GM21390 (cell line): ENCODE data around the gene SREK1IP1.

ENCODE experiments used
- ATAC-seq: cut with Tn5 transposase; IDR thresholded peaks from one replicate; pipeline ENCODE4 v1.9.1; 2021; ENCODE audit not compliant: unreplicated experiment

Gene SREK1IP1

DNA sequence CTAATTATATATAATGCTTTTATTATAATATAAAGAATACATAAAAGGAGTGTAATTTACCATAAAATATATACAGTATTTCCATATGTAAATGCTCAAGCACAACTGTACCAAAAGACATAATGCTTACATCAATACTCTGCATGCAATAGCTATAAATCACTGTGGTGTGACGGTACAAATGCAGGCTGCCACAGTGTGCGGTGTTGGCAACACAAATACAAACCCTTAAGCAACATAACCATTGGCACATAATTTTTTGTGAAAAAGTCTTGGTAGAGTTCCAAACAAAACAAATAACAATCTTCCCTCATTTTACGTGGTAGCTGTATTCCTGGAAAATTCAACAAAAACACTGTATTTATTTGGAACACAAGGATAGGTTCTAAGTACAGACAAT, 80.1 kb downstream of the SREK1IP1 start:
- no peak for ATAC-seq

DNA sequence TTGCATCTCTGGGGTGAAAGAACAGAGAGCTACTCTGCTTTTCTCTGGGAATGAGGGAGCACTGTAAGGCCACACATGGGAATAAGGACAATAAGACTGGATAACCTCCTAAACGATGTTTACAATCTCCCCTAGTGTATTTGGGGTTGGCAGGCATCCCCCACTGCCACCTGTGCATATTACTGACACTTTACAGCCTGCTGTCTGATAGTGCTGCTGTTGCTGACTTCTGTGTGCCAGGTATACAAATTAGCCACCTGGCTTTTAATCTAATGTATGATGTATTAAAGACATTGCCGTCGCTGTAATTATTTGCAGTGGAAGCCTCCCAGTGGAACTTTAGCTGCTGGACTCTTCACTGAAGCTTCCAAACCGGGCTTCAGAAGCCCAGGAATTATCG, 82.6 kb downstream of the SREK1IP1 start:
- ATAC-seq = no peak

DNA sequence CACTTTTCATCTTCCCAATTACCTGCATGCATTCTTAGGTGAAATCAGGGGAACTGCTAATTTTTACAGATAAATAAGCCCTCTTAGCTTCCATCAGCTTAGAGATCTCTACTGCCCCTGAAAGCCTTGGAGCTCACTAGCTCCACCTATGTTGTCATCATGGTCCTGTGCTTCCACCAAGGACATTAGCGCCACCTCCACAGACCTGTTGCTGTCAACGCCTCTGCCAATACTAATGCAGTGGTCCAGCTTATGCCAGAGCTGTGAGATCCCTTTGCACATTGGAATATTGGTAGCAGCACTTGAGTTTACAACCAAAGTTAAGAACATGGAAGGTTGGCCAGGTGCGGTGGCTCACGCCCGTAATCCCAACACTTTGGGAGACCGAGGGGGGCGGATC, 85.9 kb downstream of the SREK1IP1 start:
- no peak for ATAC-seq

DNA sequence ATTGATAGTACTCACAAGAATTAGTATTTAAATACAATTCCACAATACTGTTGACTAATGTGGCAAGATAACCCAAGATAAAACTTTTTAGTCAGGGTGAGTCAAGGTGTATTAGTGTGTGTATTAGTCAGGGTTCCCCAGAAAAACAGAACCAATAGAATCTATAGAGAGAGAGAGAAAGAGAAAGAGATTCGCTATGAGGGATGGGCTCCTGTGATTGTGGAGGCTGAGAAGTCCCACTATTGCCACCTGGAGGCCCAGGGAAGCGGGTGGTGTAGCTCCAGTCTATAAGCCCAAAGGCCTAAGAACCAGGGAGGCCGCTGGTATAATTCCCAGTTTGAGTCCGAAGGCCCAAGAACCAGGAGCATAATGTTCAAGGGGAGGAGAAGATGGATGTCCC, 88.2 kb downstream of the SREK1IP1 start:
- ATAC-seq = no peak

DNA sequence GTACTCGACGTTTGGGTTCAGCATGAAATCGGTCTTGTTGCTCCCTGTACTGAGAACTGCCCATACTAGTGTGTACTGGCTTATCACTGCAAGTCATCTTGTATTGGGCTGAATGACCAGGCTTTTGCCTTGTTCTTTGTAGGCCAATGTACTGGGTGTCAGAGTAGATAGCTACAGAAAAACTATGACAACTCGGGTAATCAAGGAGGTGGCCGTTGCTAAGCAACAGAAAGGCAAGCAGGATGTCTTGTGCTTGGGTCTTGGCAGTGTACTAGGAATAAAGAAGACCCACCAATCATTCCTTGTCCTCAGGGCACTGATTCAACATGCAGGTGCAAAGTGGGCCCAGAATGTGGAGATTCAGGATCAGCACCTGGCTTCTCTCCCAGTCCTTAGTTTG, 90.1 kb downstream of the SREK1IP1 start:
- ATAC-seq = no peak

DNA sequence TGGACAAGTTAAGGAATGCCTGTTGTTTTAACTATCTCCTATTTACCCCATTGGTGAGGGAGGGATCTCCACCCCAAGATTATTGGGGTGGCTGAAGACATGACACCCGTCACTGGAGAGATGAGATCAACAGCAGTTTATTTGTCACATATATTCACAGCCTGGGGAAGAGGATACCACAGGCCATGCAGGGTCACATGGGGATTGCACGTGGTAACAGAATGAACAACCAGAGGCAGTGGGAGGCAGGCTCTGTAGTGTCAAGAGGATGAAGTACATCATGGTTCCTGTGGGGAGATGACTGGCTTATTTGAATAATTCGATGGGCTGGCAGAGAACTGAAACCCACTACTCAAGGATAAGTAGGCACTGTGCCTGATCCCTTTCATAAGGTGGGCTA, 96.8 kb downstream of the SREK1IP1 start:
- no peak for ATAC-seq

DNA sequence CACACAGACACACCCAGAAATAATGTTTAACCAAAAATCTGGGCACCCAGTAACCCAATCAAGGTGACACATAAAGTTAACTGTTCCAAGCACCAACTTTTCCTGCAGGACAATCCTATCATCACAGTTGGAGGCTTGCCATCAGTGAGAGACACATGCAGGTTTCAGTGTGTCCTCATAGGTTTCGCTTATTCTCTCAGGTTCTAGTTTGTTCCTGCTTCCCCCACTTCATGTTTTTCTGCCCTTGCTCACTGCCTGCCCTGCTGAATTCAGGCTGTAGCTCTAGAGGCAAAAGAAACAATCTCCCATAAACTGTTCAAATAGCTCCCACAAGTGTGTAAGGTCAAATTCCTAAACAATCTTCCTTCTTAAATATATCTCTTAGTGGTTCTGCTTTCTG, 98.2 kb downstream of the SREK1IP1 start:
- ATAC-seq = no peak
